GM10266 (cell line): Measurements from ENCODE around the gene VIT.

Experiments
- DNase-seq: peaks from one replicate; pipeline ENCODE4 v3.0.0; 2012; ENCODE audit errors: extremely low spot score
- CTCF ChIP-seq: IDR thresholded peaks from 2 replicates; pipeline ENCODE4 v1.5.1; 2012; ENCODE audit warnings: mild to moderate bottlenecking, low read depth; ENCODE audit not compliant: control insufficient read depth, insufficient read depth; ENCODE audit errors: missing control alignments

VIT gene

GRCh38 chr2:36704475-36705150 lies 8.1 kb downstream of the VIT start:
- DNase-seq: no peak
- TF ChIP-seq CTCF: no peak

GRCh38 chr2:36705326-36706020 lies 9.0 kb downstream of the VIT start:
- TF ChIP-seq CTCF: no peak
- no peak for DNase-seq

GRCh38 chr2:36706021-36706876 lies 9.7 kb downstream of the VIT start:
- TF ChIP-seq CTCF: no peak
- no peak for DNase-seq

- DNase-seq: no peak
Measured at GRCh38 chr2:36707050-36707449, 10.5 kb downstream of the VIT start.

GRCh38 chr2:36708041-36708741 lies 11.7 kb downstream of the VIT start:
- no peak for DNase-seq
- no peak for TF ChIP-seq CTCF

More at GRCh38 chr2:36707050-36707449, 10.5 kb downstream of the VIT start:
- no peak for TF ChIP-seq CTCF

- TF ChIP-seq CTCF: no peak
Measured at GRCh38 chr2:36710858-36711515, 14.5 kb downstream of the VIT start.

More at GRCh38 chr2:36710858-36711515, 14.5 kb downstream of the VIT start:
- no peak for DNase-seq
